Activated CD4-positive, alpha-beta T cell treated with anti-CD3 and anti-CD28 coated beads for 24 hours (primary cell): Measurements from ENCODE around the gene SLC39A8.
"Not testable (repeated sequence)": the region's sequence is repeated elsewhere in the genome, so short reads cannot be mapped to it uniquely, and the experiment has no call there.

Experiments used
- DNase-seq, 2 donors: peaks; one replicate each; pipeline ENCODE4 v3.0.0-alpha.2; 2020; ENCODE audit warnings: low read depth in 2 of 2

Gene SLC39A8

DNA sequence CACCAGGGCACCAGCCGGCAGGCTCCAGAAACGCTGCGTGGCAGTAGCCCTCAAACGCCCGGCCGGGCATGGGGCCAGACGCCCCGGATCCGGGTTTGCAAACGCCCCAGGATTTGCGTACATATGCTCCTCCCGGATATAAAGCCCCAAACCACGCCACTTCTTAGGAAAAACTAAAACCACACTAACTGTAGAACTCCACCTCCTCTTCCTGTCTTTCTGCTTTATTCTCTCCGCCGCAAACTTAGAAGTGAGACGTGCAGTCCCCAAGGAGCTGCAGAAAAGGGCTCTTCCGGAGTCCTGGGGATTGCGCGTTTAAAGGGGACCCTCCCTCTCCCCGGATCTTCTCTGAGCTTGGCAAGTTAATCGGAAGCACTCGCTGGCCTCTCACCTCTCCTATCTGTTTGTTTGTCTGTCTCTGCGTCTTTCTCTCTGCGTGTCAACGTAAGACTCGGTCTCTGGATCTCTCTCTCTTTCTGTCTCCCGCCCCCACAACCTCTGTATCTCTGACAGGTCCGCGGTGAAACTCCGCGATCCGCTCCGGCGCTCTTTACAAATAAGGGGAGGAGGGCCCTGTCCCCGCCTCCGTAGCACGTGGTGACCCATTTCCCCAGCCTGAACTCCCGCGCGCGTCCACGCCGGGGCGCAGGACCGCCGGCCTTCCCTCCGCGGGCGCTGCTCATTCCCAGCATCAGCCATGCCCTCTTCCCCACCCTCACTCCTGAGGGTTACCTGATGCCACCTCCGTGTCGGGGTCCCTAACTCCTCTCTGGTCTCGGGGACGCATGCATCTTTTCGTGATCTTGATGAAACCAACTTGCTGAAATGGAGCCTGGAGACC, at the start of gene SLC39A8:
Gene SLC39A8, minus strand, starts transcription at position 529 of the 841 bp plus-strand sequence. CDS start 820 bp downstream, outside the sequence.
- DNase-seq = peak; percentile 76 to 81

DNA sequence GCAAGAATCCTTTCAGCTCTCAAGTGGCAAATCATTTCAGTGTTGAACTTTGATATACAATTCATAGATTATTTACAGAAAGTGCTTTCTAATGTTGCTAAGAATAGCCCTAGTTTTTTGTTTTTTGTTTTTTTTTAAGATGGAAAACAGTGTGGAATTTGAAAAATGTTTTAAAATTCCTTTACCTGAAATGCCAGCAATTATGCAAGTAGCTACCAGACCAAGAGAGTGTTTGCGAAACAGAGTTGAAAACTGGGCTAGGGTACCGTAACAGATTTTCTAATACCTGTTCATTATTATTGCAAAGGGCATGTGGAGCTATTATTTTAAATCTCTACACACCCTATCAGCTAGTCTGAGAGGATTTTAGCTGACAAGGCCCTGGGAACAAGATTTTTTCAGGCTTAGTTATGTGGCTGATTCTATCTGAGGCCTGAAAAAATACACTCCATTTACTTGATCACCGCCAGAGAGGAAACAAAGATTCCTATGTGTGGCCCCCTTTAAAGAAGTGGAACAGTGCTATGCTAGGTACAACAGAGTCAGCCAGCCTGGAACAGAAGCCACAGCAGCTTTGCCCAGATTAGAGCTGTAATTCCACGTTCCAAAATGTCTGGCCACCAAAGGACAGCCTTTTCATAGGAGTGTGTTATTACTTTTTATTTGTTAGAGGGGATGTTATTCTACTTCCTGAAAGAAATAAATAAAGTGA, 46.9 kb upstream of the SLC39A8 start:
- no peak for DNase-seq

DNA sequence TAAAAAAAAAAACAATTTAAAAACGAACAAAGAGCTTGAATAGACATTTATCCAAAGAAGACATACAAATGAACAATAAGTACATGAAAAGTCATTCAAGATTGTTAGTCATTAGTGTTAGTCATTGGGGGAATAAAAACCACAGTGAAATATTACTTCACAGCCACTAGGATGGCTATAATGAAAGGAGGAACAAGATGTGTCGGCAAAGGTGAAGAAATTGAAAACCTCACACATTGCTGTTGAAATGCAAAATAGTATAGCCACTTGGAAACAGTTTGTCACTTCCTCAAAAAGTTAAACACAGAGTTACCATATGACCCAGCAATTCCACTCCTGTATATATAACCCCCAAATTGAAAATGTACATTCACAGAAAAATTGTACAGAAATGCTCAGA, 45.2 kb upstream of the SLC39A8 start:
- no peak for DNase-seq

DNA sequence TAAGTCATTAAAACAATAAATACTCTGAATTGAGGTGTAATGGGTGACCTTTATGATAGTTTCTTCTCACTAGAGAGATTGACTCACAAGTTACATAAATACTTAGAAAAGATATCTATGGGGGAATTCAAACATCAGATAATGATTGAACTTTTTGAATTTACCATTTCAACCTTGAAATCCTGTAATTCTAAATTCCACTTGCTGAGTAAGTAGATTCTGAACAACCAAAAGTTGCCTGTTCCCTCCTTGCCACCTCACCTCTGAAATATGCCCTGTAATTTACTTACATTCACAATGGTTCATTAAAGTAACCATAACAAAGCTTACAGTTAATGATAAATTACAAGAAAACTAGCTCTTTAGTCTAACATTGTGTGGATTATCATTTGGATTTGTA, 43.3 kb upstream of the SLC39A8 start:
- no peak for DNase-seq

DNA sequence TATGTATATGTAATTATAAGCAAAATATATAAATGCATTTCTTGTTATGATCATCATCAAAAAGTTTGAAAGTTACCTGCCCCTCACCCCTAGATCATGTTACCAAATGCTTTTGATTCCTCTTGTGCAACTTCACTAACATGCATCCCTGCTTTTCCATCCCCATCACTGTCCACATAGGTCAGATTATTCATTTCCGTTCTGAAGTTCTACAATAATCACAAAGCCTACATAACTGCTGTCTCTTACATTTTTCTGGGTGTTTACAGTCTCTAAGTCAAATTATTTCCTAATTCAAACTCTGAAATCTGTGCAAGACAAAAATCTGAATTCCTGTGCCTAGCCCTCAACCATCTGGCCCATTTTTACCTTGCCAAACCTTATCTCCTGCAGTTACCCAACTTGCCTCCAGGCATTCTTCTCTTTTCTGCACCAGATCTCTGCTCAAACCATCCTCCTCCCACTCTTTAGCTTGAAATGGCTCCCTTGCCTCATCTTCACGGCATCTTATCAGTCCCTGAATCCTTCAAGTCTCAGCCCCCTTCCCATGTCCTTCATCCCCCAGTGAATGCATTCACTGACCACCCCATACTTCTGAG, 42.4 kb upstream of the SLC39A8 start:
- DNase-seq = no peak

DNA sequence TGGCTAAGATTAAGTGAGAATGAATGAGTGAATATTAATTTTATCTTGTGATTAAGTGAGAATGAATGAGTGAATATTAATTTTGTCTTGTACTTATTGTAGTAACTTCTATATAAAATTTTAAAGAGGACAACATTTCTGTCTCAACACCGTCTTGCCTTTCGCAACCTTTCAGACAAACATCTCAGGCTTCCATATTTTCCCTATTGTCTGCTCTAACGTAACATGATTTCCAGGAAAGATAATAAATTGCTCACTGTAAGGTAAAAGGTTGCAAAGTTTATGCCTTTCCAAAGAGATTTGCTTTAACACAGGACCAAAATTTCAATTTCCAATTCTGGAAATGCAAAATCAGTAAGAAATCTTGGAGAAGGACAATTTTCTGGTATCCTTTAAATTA, 41.7 kb upstream of the SLC39A8 start:
- DNase-seq = no peak

DNA sequence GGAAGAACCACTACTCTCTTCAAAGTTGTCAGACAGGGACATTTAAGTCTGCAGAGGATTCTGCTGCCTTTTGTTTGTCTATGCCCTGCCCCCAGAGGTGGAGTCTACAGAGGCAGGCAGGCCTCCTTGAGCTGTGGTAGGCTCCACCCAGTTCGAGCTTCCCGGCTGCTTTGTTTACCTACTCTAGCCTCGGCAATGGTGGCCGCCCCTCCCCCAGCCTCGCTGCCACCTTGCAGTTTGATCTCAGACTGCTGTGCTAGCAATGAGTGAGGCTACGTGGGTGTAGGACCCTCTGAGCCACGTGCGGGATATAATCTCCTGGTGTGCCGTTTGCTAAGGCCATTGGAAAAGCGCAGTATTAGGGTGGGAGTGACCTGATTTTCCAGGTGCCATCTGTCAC, 35.0 kb upstream of the SLC39A8 start:
- DNase-seq = not testable (repeated sequence)

DNA sequence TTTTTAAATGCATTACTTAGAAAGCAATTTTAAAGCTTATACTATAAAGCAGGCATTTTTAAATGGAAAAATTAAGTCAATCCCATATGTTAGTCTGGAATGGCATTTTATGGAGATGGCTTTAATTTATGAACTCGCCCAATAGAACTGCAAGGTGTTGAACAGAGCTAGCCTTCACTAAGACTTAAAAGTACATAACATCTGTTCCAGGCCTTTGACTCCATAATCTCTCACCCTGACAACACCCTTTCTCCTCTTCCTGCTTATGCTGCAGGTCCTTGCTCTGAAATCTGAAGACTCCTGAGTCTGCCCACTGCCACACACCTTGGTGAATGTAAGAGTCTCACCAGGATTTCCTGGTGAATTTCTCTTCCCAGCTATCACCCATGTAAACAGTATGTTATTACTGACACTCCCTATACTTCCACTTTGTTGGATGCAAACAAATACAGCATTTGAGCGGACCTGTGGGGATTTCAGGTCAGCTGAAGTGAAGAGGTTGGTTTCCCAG, 17.7 kb upstream of the SLC39A8 start:
- no peak for DNase-seq

DNA sequence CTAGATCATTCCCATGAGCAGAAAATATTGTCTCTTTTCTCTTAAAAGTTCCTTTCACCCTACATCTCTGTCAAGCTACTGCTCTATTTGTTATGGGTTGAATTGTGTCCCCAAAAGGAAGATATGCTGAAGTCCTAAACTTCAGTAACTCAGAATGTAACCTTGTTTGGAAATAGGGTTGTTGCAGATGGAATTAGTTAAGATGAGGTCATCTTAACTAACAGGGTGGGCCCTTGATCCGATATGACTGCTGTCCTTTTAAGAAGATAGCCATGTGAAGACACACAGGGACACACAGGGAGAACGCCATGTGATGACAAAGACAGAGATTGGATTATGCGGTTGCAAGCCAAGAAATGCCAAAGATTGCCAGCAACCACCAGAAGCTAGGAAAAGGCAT, 12.8 kb upstream of the SLC39A8 start:
- no peak for DNase-seq

DNA sequence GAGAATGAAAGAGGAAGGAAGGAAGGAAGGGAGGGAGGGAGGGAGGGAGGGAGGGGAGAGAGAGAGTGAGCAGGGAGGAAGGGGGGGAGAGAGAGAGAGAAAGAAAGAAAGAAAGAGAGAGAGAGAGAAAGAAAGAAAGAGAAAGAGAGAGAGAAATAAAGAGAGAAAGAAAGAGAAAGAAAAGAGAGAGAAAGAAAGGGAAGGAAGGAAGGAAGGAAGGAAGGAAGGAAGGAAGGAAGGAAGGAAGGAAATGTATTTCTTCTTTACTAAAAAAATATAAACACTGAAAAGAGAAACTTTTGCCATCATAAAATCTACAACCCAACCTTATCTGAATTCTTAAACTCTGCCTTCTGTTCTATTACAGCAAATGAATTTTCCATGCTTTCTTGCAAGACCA, 12.4 kb upstream of the SLC39A8 start:
- DNase-seq = not testable (repeated sequence)

DNA sequence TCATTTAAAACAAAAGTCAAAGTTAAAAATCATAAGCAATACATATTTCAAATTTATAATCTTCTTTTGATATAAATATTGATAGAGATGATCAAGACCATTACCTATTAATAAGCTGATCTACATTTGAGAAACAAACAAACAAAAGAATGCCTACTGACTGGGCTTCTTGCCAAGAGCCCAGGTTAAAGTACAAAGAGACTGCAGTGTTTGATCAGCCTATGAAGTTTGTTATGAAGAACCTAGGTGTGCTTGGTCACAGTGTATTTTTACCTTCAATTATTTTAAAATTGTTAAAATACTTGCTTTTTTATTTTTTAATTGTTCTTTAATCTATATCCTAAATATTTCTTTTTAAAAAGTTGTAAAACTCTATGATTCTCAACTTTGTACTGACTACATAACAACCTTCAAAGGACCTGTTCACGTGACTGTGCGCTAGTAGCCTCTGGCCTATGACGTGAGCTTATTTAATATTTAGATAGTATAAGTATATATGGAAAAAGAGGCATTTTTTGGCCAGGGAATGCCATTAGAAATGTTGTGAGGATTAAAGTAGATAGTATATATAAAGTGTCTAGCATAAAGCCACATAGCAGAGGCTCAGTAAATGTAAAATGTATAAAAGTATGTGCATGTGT, 11.4 kb upstream of the SLC39A8 start:
- no peak for DNase-seq

DNA sequence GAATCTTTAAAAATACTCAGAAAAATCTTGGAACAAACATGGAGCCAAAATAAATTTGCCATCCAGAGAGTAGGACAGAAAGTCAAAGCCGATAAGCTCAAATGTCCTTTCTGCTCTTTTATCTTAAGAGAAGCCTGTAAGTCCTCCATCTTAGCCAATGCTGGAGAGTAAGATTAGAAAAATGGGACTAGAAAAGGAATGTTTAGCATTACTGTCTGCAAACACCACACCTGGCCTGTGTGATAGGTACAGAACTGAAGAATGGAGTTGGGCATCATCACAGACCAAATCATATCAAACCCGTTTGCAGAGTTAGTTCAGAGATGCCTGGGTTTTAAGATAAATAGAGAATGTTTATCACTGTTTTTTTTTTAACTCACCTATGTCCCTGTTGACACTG, 10.5 kb upstream of the SLC39A8 start:
- no peak for DNase-seq

DNA sequence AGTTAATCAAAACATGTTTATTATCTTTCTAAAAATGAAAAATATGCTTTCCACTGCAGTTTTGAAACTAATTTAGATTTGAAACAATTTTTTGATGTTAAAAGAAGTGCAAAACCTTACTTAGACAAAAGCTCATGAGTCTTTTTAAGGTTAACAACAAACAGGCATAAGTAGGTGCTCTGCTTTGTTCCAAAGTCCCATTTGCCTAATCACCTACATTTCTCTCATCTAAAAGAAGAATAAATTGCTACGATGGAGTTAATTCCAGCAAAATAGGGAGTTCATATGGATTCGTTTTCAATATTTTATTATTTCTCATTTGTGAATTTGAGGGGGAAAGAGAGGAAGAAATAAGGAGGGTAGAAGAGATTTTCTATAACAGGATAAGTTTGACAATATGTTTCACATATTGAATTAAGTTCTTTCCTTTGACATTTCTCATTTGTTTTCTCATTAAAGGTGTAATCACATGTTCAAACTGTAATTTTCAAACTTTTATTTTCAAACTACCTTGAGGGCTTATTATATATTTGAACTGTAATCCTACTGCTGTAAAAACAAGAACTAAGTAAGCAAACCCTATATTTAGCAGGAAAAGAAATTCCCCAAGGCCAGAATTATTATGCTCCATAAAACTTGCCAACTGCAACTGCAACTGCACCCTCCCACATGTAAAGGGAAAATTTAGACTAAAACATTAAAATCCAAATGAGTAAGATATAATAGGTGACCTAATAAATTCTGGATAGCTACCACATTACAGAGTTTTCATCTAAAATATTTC, 9.6 kb upstream of the SLC39A8 start:
- no peak for DNase-seq

DNA sequence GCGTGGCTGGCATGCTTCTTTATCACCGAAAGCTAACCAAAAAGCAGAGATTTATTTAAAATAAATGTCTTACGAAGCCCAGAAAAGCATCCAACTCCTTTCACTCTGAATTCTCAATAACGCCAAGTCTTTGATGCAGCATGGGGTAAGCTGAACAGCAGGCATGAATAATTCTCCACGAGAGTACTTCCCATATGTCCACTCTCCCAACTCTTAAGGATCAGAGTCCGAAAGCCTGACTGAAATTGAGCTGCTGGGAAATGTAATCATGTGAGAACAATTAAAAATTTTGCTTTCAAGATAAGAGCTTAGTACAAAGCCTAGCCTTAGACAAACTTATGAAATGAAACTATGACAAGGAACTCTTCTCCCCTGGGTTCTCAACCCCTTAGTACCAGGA, 7.5 kb upstream of the SLC39A8 start:
- DNase-seq = no peak

DNA sequence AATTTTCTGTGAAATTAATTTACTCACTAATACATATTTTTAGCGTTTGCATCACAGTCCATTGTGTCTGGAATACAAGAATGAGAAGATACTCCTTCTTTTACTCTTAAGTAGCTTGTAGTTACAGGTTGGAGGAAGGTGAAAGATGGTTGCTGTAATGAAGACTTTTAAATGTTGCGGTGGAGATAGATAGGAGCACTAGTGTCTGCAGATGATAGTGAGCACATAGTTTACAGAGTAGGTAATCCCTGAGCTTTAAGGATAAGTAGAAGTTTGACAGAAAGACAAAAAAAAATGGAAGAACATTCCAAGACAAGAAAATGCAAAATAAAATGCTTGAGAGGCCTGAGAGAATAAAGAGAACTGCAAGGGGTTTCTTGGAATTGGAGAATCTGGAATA, 5.4 kb upstream of the SLC39A8 start:
- no peak for DNase-seq

DNA sequence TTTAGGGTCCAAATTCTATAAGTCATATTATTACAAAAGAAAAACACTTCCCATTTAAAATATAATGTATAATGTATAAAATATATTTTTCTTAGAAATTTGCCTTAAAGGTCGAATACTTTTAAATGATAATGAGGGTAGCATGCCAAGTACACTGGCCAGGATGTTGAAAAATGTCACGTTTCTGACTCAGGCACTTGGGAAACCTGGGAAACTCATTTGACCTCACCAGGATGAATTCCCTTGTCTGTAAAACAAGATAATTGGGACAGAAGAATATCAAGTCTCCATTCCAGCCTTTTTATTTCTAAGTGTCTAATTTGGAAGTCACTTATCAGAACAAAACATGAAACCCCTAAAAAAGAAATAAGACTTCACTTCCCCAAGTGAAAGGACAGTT, 3.4 kb upstream of the SLC39A8 start:
- DNase-seq = no peak

DNA sequence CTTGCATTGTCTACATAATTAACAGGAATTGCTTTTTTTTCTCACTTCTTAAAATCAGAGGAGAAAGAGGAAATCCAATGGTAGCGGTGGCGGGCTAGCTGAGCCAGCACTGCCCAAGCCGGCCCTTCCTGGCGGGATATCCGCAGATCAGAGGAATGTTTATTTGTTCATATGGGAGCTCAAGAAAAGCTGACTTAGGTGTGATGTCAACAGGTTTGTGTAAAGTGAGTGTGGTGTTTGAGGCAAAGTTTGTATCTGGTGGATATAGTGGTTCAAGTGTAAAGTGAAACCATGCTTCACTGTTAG, 466 bp upstream of the SLC39A8 start:
- no peak for DNase-seq

DNA sequence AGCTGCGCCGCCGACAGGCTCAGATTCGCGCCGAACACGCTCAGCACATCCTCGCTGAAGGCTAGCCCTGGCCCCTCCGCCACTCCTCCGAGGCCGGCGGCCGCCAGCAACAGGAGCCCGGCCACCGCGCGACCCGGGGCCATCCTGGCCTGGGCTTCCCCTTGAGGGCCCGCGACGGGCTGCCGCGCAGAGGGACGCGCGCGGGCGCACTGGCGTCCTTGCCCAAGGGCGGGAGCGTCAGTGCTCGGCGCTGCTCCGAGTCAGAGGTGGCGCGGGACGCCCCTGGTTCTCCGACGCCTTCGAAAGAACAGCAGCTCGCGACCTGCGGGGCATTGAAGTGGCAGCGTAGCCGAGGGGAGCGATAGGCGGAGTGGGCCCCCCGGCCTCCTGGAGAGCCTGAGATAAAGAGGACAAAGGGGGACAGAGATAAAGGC, 745 bp downstream of the SLC39A8 start:
- peak; percentile 44 for DNase-seq

DNA sequence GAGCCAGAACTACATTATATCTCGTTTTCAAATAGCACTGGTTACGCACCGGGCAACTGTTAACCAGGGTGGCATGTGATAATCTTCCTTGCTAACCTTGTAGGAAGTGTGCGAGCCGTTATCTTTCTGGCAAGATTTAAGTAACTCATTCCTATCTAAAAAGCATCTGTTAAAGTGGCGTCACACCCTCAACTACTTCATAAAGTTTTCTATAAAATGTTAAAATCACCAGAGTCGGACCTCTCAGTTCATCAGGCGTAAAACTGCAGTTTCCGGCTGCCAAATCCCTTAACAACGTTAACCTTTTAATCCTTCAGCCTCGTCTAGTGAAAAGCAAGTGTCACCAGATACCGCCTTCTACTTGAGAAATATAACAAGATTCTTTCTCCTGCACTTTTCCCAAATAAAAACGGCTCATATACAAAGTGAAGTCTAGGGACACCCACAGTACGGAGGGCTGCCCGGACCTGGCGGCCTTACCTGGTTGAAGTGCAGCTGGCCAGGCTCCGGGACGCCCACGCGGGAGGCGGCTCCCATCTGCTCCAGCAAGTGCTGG, 1.2 kb downstream of the SLC39A8 start:
- peak; percentile 46 to 61 for DNase-seq

DNA sequence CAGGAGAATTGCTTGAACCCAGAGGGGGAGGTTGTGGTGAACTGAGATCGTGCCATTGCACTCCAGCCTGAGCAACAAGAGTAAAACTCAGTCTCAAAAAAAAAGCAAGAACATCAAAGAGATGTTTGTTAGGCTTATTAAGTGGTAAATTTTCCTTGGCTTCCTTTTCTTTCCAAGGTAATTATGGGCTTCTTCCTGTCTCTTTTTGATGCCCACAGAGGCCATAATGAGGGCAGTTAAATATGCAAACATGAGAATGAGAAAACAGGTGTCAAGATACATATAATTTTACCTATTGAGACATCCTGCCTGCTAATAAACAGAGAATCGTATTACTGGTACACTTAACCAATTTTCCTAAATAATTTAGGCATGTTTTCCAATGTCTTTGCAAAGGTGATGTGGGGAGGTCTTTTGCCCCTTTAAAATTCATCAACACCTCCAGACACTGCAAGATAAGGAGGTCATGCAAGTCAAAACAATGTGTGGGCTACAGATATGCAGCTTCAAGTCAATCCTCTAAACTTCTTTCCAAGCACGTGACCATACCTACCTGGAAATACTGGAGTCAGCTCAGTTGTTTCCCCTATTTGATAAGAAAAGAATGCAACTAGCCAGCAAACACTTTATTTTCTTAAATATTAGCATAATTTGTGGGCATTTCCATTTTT, 2.7 kb downstream of the SLC39A8 start:
- no peak for DNase-seq

DNA sequence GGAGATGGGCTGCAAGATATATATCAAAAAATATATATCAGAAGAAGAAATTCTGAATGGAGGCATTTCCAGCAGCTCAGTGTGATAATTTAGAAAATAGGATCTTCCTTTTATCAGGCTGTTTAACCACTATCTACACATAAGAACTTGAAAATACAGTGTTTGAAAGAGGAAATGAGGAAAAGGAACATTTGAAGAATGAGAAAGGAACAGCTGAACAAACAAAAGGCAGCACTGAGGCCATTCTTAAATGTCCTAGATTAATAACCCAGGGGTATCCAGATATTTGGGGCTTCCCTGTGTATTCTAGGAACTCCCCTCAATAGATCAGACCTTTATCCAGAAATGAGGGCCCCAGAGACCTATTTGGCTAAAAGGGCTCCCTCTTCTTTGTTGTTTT, 4.1 kb downstream of the SLC39A8 start:
- DNase-seq = no peak
